HUES64 (cell line): ENCODE data around the gene LCNL1.
"Not testable (repeated sequence)": the region's sequence is repeated elsewhere in the genome, so short reads cannot be mapped to it uniquely, and the experiment has no call there.

Source experiments
- H3K27ac ChIP-seq: 2 replicates; pipeline ENCODE4 v1.7.0; 2013; ENCODE audit warnings: low read depth, low read length, inconsistent platforms
- H3K27me3 ChIP-seq: 2 replicates; pipeline ENCODE4 v1.6.1; 2013; ENCODE audit warnings: mild to moderate bottlenecking, low read length; ENCODE audit not compliant: insufficient read depth
- H3K36me3 ChIP-seq: 2 replicates; pipeline ENCODE4 v1.6.1; 2013; ENCODE audit warnings: mild to moderate bottlenecking, low read length; ENCODE audit not compliant: insufficient read depth
- H3K4me1 ChIP-seq: 2 replicates; pipeline ENCODE4 v1.6.1; 2013; ENCODE audit warnings: mild to moderate bottlenecking, low read length, moderate library complexity; ENCODE audit not compliant: insufficient read depth
- H3K4me3 ChIP-seq: 2 replicates; pipeline ENCODE4 v1.5.1; 2013; ENCODE audit warnings: mild to moderate bottlenecking, low read length, moderate library complexity
- H3K9ac ChIP-seq: 2 replicates; pipeline ENCODE4 v1.6.1; 2013; ENCODE audit warnings: mild to moderate bottlenecking, low read depth, low read length
- H3K9me3 ChIP-seq: 2 replicates; pipeline ENCODE4 v1.6.1; 2013; ENCODE audit warnings: low read depth, low read length; ENCODE audit not compliant: insufficient read depth
- WGBS: fragments of 150-250, 120-280 bp; methylation state at CpG from one replicate; pipeline ENCODE4 v1.1.7; 2013; ENCODE audit warnings: missing lambda C conversion rate; 5-methylcytosine and 5-hydroxymethylcytosine counted together

LCNL1 gene

GRCh38 chr9:137033481-137033880, 50.7 kb downstream of the LCNL1 start:
- H3K4me1 ChIP-seq, H3K36me3 ChIP-seq, H3K9ac ChIP-seq, H3K4me3 ChIP-seq, H3K27ac ChIP-seq, H3K27me3 ChIP-seq, H3K9me3 ChIP-seq: not testable (repeated sequence)
- WGBS = 96% methylated on average over 5 of the region's 5 CpGs

GRCh38 chr9:137034039-137034708, 51.4 kb downstream of the LCNL1 start:
- Histone ChIP-seq H3K36me3 (peaks cover 4% of the 10 kb centered on the region; the same call in 1 of the 2 replicates), H3K9ac (no peak overlapping the region), H3K27ac (no peak overlapping the region), H3K9me3 (no peaks in the 10 kb centered on the region), H3K27me3 (peaks cover 1% of the 10 kb centered on the region), H3K4me3 (no peak overlapping the region), H3K4me1 (no peaks in the 10 kb centered on the region)
- 84% methylated on average over 13 of the region's 15 CpGs for WGBS

GRCh38 chr9:137034709-137035506, 52.1 kb downstream of the LCNL1 start:
- 42% methylated on average over 24 of the region's 24 CpGs for WGBS
- H3K36me3 ChIP-seq = peaks cover 11% of the 10 kb centered on the region; the same call in 1 of the 2 replicates
- no peak overlapping the region for H3K4me3 ChIP-seq

More at GRCh38 chr9:137034709-137035506, 52.1 kb downstream of the LCNL1 start:
- Histone ChIP-seq H3K4me1 (no peaks in the 10 kb centered on the region), H3K9me3 (no peaks in the 10 kb centered on the region), H3K27ac (no peak overlapping the region), H3K9ac (no peak overlapping the region), H3K27me3 (no peaks in the 10 kb centered on the region)
